HFFc6 (cell line): ENCODE data around the gene ITGAX. TPM values are rescaled to one million over a fixed set of nuclear protein-coding genes. Genes with fewer than 3 reads are reported as not detected.
"Not testable (repeated sequence)": the region's sequence is repeated elsewhere in the genome, so short reads cannot be mapped to it uniquely, and the experiment has no call there.

Source experiments
- DNase-seq: peaks from one replicate; pipeline ENCODE4 v3.0.0-alpha.2; 2018
- H3K27ac Mint-ChIP-seq: 2 replicates; pipeline ENCODE4 v1.8.0; 2020; ENCODE audit warnings: mild to moderate bottlenecking, mixed read lengths
- H3K27me3 Mint-ChIP-seq: 2 replicates; pipeline ENCODE4 v1.8.0; 2021; ENCODE audit warnings: mild to moderate bottlenecking, moderate library complexity, mixed read lengths; ENCODE audit not compliant: insufficient read depth
- H3K36me3 Mint-ChIP-seq: 2 replicates; pipeline ENCODE4 v1.8.0; 2021; ENCODE audit warnings: low read depth, mixed read lengths
- H3K4me1 Mint-ChIP-seq: 2 replicates; pipeline ENCODE4 v1.8.0; 2020; ENCODE audit warnings: low read depth, mixed read lengths
- H3K4me3 Mint-ChIP-seq: 2 replicates; pipeline ENCODE4 v1.8.0; 2020; ENCODE audit warnings: mild to moderate bottlenecking, moderate library complexity, mixed read lengths
- H3K9me3 Mint-ChIP-seq: 2 replicates; pipeline ENCODE4 v1.8.0; 2020; ENCODE audit warnings: mild to moderate bottlenecking, mixed read lengths
- long read RNA-seq: library from polyadenylated mRNA; unstranded; transcript quantifications from one replicate; pipeline ENCODE4 v2.0.0, GENCODE V29; 2019
- total RNA-seq, 6 experiments: library from RNA; stranded (reverse); fragmentation: NEBNext Ultra II Directional; extraction: Animal tissue kit (Norgen Biotek cat#: 25700); gene quantifications; 2 replicates in 1 of 6; 3 replicates in 5 of 6; pipeline ENCODE4 v1.2.3, GENCODE V29; 2021
- TF ChIP-seq, protein P1 (sequence below): fragments of 200-600 bp; sonication (generic); IDR thresholded peaks from 2 replicates; pipeline ENCODE4 v1.5.0; 2021; ENCODE audit warnings: antibody characterized with exemption, mild to moderate bottlenecking

The ITGAX gene
- total RNA-seq = not detected
- long read RNA-seq = 0 reads

DNA sequence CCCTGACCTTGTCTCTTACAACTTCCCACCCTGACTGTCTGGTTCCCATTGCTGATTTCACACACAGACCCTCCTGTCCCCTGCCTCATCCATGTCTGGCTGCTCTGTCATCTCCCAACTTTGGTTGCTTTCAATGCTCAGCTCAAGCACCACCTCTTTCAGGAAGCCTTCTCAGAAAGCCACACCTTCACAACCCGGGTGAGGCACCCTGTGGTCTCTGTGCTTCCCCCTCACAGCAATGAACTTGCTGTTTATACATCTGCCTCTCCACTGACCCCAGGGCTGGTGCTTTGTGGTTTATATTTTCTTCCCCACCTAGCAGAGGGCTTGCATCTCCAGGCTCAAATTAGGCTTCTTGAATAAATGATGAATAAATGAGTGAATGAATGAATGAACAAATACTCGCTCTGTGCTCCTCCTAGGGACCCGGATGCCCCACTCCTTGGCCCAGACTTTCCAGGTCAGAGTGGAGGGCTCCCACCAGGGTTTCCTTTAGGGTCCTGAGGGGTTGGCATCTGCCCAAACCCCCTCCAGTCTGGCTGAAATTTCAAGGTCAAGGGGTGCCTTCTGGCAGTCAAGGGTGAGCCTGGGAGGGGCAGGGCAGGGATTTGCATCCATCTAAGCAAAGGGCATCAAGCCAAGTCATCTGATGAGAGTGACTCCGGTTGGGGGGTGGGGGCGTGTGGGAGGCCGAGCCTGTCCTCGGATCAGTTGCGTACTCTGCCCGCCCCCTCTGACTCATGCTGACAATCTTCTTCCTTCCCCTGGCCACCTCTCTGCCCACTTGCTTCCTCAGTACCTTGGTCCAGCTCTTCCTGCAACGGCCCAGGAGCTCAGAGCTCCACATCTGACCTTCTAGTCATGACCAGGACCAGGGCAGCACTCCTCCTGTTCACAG lies at the start of gene ITGAX:
ITGAX (plus strand) TSS at position 783 of the 898 bp plus-strand sequence; CDS start at position 862, 79 bp downstream.
- Mint-ChIP-seq H3K36me3 (no peaks in the 10 kb centered on the region), H3K4me1 (peaks cover 14% of the 10 kb centered on the region; the same call in 1 of the 2 replicates), H3K27me3 (peaks cover 9% of the 10 kb centered on the region), H3K4me3 (no peak within 1 kb of the TSS), H3K9me3 (no peaks in the 10 kb centered on the region), H3K27ac (no peak within 1 kb of the TSS)
- TF ChIP-seq, protein P1, sequence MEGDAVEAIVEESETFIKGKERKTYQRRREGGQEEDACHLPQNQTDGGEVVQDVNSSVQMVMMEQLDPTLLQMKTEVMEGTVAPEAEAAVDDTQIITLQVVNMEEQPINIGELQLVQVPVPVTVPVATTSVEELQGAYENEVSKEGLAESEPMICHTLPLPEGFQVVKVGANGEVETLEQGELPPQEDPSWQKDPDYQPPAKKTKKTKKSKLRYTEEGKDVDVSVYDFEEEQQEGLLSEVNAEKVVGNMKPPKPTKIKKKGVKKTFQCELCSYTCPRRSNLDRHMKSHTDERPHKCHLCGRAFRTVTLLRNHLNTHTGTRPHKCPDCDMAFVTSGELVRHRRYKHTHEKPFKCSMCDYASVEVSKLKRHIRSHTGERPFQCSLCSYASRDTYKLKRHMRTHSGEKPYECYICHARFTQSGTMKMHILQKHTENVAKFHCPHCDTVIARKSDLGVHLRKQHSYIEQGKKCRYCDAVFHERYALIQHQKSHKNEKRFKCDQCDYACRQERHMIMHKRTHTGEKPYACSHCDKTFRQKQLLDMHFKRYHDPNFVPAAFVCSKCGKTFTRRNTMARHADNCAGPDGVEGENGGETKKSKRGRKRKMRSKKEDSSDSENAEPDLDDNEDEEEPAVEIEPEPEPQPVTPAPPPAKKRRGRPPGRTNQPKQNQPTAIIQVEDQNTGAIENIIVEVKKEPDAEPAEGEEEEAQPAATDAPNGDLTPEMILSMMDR = no peak
- no peak for DNase-seq

GRCh38 chr16:31305219-31305618 lies 49.8 kb upstream of the ITGAX start:
- TF ChIP-seq, protein P1 = no peak
- Mint-ChIP-seq H3K27ac (no peak overlapping the region), H3K36me3 (no peaks in the 10 kb centered on the region), H3K4me1 (no peaks in the 10 kb centered on the region), H3K27me3 (peaks cover 16% of the 10 kb centered on the region), H3K4me3 (no peak overlapping the region), H3K9me3 (no peaks in the 10 kb centered on the region)
- no peak for DNase-seq

GRCh38 chr16:31308381-31308780 lies 46.6 kb upstream of the ITGAX start:
- H3K27me3 Mint-ChIP-seq, H3K4me1 Mint-ChIP-seq, H3K36me3 Mint-ChIP-seq, H3K4me3 Mint-ChIP-seq, H3K27ac Mint-ChIP-seq, H3K9me3 Mint-ChIP-seq, DNase-seq: not testable (repeated sequence)

- Mint-ChIP-seq H3K36me3 (no peaks in the 10 kb centered on the region; the same call in none of the 2 replicates), H3K4me3 (no peak overlapping the region), H3K27me3 (peaks cover 6% of the 10 kb centered on the region)
Measured at GRCh38 chr16:31322500-31322899, 32.5 kb upstream of the ITGAX start.

GRCh38 chr16:31323959-31324629 lies 30.9 kb upstream of the ITGAX start:
- Mint-ChIP-seq H3K27ac (no peak overlapping the region), H3K4me3 (no peak overlapping the region), H3K36me3 (no peaks in the 10 kb centered on the region; the same call in none of the 2 replicates), H3K27me3 (peaks cover 10% of the 10 kb centered on the region), H3K9me3 (peaks cover 16% of the 10 kb centered on the region), H3K4me1 (no peaks in the 10 kb centered on the region)
- TF ChIP-seq, protein P1 = no peak
- no peak for DNase-seq

More at GRCh38 chr16:31322500-31322899, 32.5 kb upstream of the ITGAX start:
- no peak for DNase-seq
- H3K4me1 Mint-ChIP-seq = no peaks in the 10 kb centered on the region
- peaks cover 20% of the 10 kb centered on the region for H3K9me3 Mint-ChIP-seq
- TF ChIP-seq, protein P1 = no peak
- H3K27ac Mint-ChIP-seq = no peak overlapping the region

DNA sequence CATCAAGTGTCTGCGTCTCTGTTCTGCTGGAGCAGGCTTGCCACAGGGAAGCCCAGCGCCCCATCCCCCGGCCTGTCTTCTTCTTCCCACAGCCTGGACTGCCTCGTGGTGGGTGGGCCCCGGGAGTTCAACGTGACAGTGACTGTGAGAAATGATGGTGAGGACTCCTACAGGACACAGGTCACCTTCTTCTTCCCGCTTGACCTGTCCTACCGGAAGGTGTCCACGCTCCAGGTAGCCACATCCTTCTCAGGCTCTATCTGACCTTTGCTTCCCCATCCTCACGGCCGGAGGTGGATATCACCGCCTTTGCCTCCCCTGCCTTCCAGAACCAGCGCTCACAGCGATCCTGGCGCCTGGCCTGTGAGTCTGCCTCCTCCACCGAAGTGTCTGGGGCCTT lies 29.8 kb upstream of the ITGAX start:
- no peak overlapping the region for H3K4me3 Mint-ChIP-seq
- TF ChIP-seq, protein P1 = no peak
- DNase-seq = no peak
- no peak overlapping the region for H3K27ac Mint-ChIP-seq
- no peaks in the 10 kb centered on the region for H3K4me1 Mint-ChIP-seq
- peaks cover 14% of the 10 kb centered on the region for H3K27me3 Mint-ChIP-seq
- peaks cover 16% of the 10 kb centered on the region for H3K9me3 Mint-ChIP-seq
- H3K36me3 Mint-ChIP-seq = no peaks in the 10 kb centered on the region; the same call in none of the 2 replicates
